ENCODE data around the gene RAD9A.

- TF ChIP-seq, protein P1, sequence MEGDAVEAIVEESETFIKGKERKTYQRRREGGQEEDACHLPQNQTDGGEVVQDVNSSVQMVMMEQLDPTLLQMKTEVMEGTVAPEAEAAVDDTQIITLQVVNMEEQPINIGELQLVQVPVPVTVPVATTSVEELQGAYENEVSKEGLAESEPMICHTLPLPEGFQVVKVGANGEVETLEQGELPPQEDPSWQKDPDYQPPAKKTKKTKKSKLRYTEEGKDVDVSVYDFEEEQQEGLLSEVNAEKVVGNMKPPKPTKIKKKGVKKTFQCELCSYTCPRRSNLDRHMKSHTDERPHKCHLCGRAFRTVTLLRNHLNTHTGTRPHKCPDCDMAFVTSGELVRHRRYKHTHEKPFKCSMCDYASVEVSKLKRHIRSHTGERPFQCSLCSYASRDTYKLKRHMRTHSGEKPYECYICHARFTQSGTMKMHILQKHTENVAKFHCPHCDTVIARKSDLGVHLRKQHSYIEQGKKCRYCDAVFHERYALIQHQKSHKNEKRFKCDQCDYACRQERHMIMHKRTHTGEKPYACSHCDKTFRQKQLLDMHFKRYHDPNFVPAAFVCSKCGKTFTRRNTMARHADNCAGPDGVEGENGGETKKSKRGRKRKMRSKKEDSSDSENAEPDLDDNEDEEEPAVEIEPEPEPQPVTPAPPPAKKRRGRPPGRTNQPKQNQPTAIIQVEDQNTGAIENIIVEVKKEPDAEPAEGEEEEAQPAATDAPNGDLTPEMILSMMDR (IDR thresholded peaks at IDR 0.05), result no peak
- TF ChIP-seq POLR2AphosphoS5 (IDR thresholded peaks at IDR 0.05) (no peak), EP300 (IDR thresholded peaks at IDR 0.05) (no peak), POLR2A (IDR thresholded peaks at IDR 0.05) (no peak)
These were observed 19.9 kb upstream of the RAD9A start for GRCh38 chr11:67371911-67372320.
